Activated naive CD4-positive, alpha-beta T cell treated with anti-CD3 and anti-CD28 coated beads, Interleukin-2, amount 50 U/mL, for 72 hours (primary cell): ENCODE measurements around the gene C12orf76. TPM values are rescaled to one million over a fixed set of nuclear protein-coding genes. Genes with fewer than 3 reads are reported as not detected.
"Not testable (repeated sequence)": the region's sequence is repeated elsewhere in the genome, so short reads cannot be mapped to it uniquely, and the experiment has no call there.

ENCODE experiments used
- ATAC-seq, 2 donors: fragments of 150-1000 bp; cut with Tn5 transposase; 2 replicates each; pipeline ENCODE4 v1.10.0; 2021; ENCODE audit warnings: mild to moderate bottlenecking in 2 of 2, moderate library complexity in 2 of 2
- DNase-seq, 2 donors: peaks; one replicate each; pipeline ENCODE4 v3.0.0; 2021 to 2022; ENCODE audit warnings: low spot score in 2 of 2
- H3K27ac Mint-ChIP-seq, 2 donors: one replicate each; pipeline ENCODE4 v1.8.0; 2022; ENCODE audit warnings: mild to moderate bottlenecking in 2 of 2, mixed read lengths in 2 of 2
- H3K36me3 Mint-ChIP-seq, 2 donors: one replicate each; pipeline ENCODE4 v1.8.0; 2022; ENCODE audit warnings: mixed read lengths in 2 of 2
- H3K9me3 Mint-ChIP-seq, 2 donors: one replicate each; pipeline ENCODE4 v1.8.0; 2022; ENCODE audit warnings: mixed read lengths in 2 of 2
- total RNA-seq, 2 donors: library from RNA; stranded (reverse); gene quantifications; one replicate each; pipeline ENCODE4 v1.2.3, GENCODE V29; 2022

Gene C12orf76
- total RNA-seq, 2 donors from 2014 or later, result 6.4 to 12.7 TPM

GRCh38 chr12:110071967-110072366, 23.6 kb upstream of the C12orf76 start:
- ATAC-seq (no peak), DNase-seq (no peak)
- Mint-ChIP-seq H3K27ac (peak overlapping the region in 1 of 2 donors; percentile 90), H3K9me3 (no peaks in the 10 kb centered on the region), H3K36me3 (peaks cover 12 to 13% of the 10 kb centered on the region in 2 donors)

GRCh38 chr12:110071504-110071903, 23.2 kb upstream of the C12orf76 start:
- peak in 1 of 2 donors; percentile 23 for ATAC-seq
- H3K27ac Mint-ChIP-seq, result peak overlapping the region in 1 of 2 donors; percentile 90
- H3K36me3 Mint-ChIP-seq, result peaks cover 12 to 13% of the 10 kb centered on the region in 2 donors
- DNase-seq, result no peak
- no peaks in the 10 kb centered on the region for H3K9me3 Mint-ChIP-seq

- Mint-ChIP-seq H3K36me3 (peaks cover 12 to 13% of the 10 kb centered on the region in 2 donors), H3K9me3 (no peaks in the 10 kb centered on the region), H3K27ac (no peak overlapping the region)
- no peak for ATAC-seq
- DNase-seq, result no peak
Observed at GRCh38 chr12:110068654-110069053, 20.3 kb upstream of the C12orf76 start.

GRCh38 chr12:110068115-110068514, 19.8 kb upstream of the C12orf76 start:
- not testable (repeated sequence) for H3K9me3 Mint-ChIP-seq, H3K36me3 Mint-ChIP-seq, DNase-seq, ATAC-seq, H3K27ac Mint-ChIP-seq

- H3K27ac Mint-ChIP-seq, result no peak overlapping the region
- ATAC-seq, result no peak
- no peaks in the 10 kb centered on the region for H3K9me3 Mint-ChIP-seq
- H3K36me3 Mint-ChIP-seq, result peaks cover 6 to 7% of the 10 kb centered on the region in 2 donors
- no peak for DNase-seq
Observed at GRCh38 chr12:110067531-110067930, 19.2 kb upstream of the C12orf76 start.

- DNase-seq, result no peak
- Mint-ChIP-seq H3K9me3 (no peaks in the 10 kb centered on the region), H3K36me3 (no peaks in the 10 kb centered on the region), H3K27ac (no peak overlapping the region)
- ATAC-seq, result peak; percentile 40 to 47
Observed at GRCh38 chr12:110065540-110065939, 17.2 kb upstream of the C12orf76 start.

- no peaks in the 10 kb centered on the region for H3K9me3 Mint-ChIP-seq
- DNase-seq (no peak), ATAC-seq (no peak)
- no peaks in the 10 kb centered on the region for H3K36me3 Mint-ChIP-seq
- no peak overlapping the region for H3K27ac Mint-ChIP-seq
Observed at GRCh38 chr12:110062241-110062640, 13.9 kb upstream of the C12orf76 start.

- ATAC-seq (no peak), DNase-seq (no peak)
- no peaks in the 10 kb centered on the region for H3K9me3 Mint-ChIP-seq
- no peaks in the 10 kb centered on the region for H3K36me3 Mint-ChIP-seq
- peak overlapping the region in 1 of 2 donors; percentile 70 for H3K27ac Mint-ChIP-seq
Observed at GRCh38 chr12:110059651-110060000, 11.3 kb upstream of the C12orf76 start.

GRCh38 chr12:110058875-110059615, 10.7 kb upstream of the C12orf76 start:
- DNase-seq (no peak), ATAC-seq (no peak)
- no peaks in the 10 kb centered on the region for H3K9me3 Mint-ChIP-seq
- H3K27ac Mint-ChIP-seq, result no peak overlapping the region
- no peaks in the 10 kb centered on the region for H3K36me3 Mint-ChIP-seq

- H3K27ac Mint-ChIP-seq, H3K36me3 Mint-ChIP-seq: not testable (repeated sequence)
- ATAC-seq, result peak in 1 of 2 donors; percentile 41
Observed at GRCh38 chr12:110056643-110057042, 8.3 kb upstream of the C12orf76 start.

GRCh38 chr12:110055375-110056352, 7.3 kb upstream of the C12orf76 start:
- H3K9me3 Mint-ChIP-seq, DNase-seq, H3K36me3 Mint-ChIP-seq: not testable (repeated sequence)
- ATAC-seq, result peak; percentile 56 to 71
- peak overlapping the region; percentile 30 to 40 for H3K27ac Mint-ChIP-seq

More at GRCh38 chr12:110056643-110057042, 8.3 kb upstream of the C12orf76 start:
- H3K9me3 Mint-ChIP-seq, DNase-seq: not testable (repeated sequence)

GRCh38 chr12:110050927-110051326, 2.6 kb upstream of the C12orf76 start:
- no peak for DNase-seq
- no peaks in the 10 kb centered on the region for H3K9me3 Mint-ChIP-seq
- no peak for ATAC-seq
- H3K36me3 Mint-ChIP-seq, result peaks cover 0 to 12% of the 10 kb centered on the region in 2 donors
- H3K27ac Mint-ChIP-seq, result no peak overlapping the region

- peaks cover 0 to 12% of the 10 kb centered on the region in 2 donors for H3K36me3 Mint-ChIP-seq
- not testable (repeated sequence) for H3K9me3 Mint-ChIP-seq, ATAC-seq
Observed at GRCh38 chr12:110049666-110050065, 1.3 kb upstream of the C12orf76 start.

GRCh38 chr12:110049034-110049433, 712 bp upstream of the C12orf76 start:
- Mint-ChIP-seq H3K27ac (peak overlapping the region; percentile 85 to 99), H3K36me3 (peaks cover 0 to 12% of the 10 kb centered on the region in 2 donors)
- not testable (repeated sequence) for ATAC-seq, DNase-seq, H3K9me3 Mint-ChIP-seq

More at GRCh38 chr12:110049666-110050065, 1.3 kb upstream of the C12orf76 start:
- not testable (repeated sequence) for DNase-seq
- H3K27ac Mint-ChIP-seq, result peak overlapping the region in 1 of 2 donors; percentile 85

- DNase-seq, result no peak
- Mint-ChIP-seq H3K36me3 (peaks cover 0 to 20% of the 10 kb centered on the region in 2 donors), H3K9me3 (no peaks in the 10 kb centered on the region), H3K27ac (peak overlapping the region; percentile 22 to 85)
- ATAC-seq, result no peak
Observed at GRCh38 chr12:110047297-110047940, 903 bp downstream of the C12orf76 start.

GRCh38 chr12:110046451-110047187, 1.7 kb downstream of the C12orf76 start:
- H3K27ac Mint-ChIP-seq, result peak overlapping the region in 1 of 2 donors; percentile 36
- ATAC-seq, result no peak

More at GRCh38 chr12:110046451-110047187, 1.7 kb downstream of the C12orf76 start:
- DNase-seq, result no peak
- H3K36me3 Mint-ChIP-seq, result peaks cover 0 to 23% of the 10 kb centered on the region in 2 donors
- no peaks in the 10 kb centered on the region for H3K9me3 Mint-ChIP-seq
